Fibroblast of mammary gland (primary cell): ENCODE data around the gene MTFP1.

Experiments used
- DNase-seq: peaks from one replicate; pipeline ENCODE4 v3.0.0-alpha.2; 2010; ENCODE audit warnings: low read depth
- H3K4me3 ChIP-seq: 2 replicates; pipeline ENCODE4 v1.5.1; 2011; ENCODE audit warnings: low read depth, mild to moderate bottlenecking, low read length, moderate library complexity; ENCODE audit not compliant: control insufficient read depth
- TF ChIP-seq, protein P1 (sequence below): conservative IDR thresholded peaks from 2 replicates; pipeline ENCODE4 v1.5.1; 2011; ENCODE audit warnings: low read depth, low read length, inconsistent platforms; ENCODE audit not compliant: control insufficient read depth, insufficient read depth

Gene MTFP1

DNA sequence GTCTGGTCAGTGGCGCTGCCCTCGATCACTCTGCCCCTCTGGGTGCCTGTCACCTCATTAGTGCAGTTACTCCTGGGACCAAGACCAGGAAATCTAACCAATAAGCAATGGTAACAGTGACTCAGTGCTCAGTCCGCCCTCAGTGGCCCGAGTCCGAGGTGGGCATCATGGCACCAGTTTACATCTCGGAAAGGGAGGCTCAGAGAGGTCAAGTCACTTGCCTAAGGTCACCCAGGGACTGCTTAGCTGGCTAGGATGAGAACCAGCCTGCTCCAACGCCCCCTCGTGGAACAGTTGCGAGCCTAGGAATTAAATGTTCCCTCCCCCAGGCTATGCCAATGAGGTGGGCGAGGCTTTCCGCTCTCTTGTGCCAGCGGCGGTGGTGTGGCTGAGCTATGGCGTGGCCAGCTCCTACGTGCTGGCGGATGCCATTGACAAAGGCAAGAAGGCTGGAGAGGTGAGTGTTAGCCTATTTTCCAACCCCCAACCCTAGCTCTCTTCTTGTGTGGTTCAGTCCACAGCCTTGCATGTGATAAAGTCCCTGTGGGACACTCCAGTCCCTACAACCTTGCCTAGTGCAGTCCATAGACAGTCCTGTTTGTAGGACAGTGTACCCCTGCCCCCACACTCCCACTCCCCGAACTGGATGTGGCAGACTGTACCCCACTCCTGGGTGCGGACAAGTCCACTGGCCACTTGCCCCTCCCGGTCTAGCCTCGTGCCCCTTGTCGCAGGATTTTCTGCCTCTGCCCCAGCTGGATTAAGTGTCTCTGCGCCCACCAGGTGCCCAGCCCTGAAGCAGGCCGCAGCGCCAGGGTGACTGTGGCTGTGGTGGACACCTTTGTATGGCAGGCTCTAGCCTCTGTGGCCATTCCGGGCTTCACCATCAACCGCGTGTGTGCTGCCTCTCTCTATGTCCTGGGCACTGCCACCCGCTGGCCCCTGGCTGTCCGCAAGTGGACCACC lies 1.1 kb downstream of the MTFP1 start:
- DNase-seq, result peak; percentile 78
- TF ChIP-seq, protein P1, sequence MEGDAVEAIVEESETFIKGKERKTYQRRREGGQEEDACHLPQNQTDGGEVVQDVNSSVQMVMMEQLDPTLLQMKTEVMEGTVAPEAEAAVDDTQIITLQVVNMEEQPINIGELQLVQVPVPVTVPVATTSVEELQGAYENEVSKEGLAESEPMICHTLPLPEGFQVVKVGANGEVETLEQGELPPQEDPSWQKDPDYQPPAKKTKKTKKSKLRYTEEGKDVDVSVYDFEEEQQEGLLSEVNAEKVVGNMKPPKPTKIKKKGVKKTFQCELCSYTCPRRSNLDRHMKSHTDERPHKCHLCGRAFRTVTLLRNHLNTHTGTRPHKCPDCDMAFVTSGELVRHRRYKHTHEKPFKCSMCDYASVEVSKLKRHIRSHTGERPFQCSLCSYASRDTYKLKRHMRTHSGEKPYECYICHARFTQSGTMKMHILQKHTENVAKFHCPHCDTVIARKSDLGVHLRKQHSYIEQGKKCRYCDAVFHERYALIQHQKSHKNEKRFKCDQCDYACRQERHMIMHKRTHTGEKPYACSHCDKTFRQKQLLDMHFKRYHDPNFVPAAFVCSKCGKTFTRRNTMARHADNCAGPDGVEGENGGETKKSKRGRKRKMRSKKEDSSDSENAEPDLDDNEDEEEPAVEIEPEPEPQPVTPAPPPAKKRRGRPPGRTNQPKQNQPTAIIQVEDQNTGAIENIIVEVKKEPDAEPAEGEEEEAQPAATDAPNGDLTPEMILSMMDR, result peak; percentile 75
- H3K4me3 ChIP-seq, result peak overlapping the region; percentile 62

DNA sequence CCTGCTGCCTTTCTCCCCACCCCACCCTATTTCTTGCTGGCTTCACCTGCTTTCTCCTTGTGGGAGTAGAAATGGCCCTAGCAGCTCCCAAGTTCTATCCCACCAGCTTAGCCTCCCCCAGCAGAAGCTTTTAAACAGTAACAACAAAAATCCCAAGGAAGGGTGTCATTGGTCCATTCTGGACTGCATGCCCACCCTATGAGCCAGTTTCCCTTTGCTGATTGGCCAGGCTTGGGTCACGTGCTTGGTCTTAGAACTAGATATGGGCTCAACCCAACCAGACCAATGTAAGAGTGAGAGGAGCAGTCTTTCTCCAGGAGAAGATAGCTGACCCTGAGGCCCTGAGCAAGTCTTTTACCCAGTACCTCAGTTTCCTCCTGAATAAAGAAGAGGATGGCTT lies 2.3 kb downstream of the MTFP1 start:
- no peak for DNase-seq

DNA sequence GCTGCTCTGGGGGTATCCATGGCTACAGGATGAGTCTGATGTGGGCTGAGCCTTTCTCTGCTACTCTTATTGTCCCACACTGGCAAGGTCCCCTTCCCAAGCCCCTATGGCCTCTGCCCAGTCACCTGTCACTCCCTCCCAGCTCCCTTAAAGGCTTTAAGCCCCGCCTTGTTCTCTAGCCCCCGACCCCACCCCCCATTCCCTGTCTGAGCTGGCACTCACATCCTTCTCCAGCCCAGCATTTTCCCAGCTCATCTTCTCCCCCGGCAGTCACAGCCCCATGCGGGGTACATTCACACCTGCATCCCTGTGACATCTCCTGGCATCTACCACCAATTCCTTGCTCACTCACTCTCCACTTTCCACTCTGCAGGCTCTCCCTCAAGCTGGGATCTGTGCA lies 4.3 kb downstream of the MTFP1 start:
- TF ChIP-seq, protein P1, result no peak
- DNase-seq, result no peak
- H3K4me3 ChIP-seq, result no peak overlapping the region

More for the DNA sequence above, 2.3 kb downstream of the MTFP1 start:
- TF ChIP-seq, protein P1, result no peak
- H3K4me3 ChIP-seq, result no peak overlapping the region

DNA sequence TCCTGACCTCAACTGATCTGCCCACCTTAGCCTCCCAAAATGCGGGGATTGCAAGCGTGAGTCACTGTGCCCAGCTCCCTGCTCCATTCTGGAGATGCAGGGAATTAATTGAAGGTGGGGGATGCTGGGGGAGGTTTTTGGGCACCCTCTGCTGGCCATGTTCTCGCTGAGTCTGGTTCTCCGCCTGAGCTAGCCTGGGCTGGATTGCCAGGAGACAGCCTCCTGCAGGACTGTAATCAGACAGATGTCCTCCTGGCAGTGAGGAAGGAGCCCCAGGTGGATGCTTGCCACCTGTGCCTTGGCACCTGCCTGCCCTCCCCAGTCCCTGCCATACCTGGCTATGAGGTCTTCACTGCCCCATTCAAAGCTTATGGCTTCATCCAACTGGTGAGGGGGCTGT lies 5.4 kb downstream of the MTFP1 start:
- no peak overlapping the region for H3K4me3 ChIP-seq
- TF ChIP-seq, protein P1, result no peak
- no peak for DNase-seq

DNA sequence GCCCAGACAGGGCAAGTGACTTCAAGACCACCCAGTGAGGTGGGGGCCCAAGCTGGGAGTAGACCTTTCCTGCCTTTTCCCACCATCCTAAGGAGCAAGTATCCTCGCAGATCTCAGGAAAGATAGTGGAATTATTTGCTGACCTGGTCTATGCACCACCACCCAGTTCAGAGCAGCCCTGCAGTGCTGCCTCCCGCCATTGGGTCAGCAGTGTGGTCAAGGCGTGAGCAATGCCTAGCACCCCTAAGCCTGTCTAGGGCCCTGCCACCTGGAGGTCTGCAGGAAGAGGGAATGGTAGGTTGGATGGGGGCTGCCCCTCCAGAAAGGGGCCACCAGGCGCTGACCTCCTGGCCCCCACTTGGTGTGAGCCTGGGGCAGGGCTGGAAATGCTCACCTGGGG lies 6.5 kb downstream of the MTFP1 start:
- DNase-seq, result no peak
- H3K4me3 ChIP-seq, result no peak overlapping the region
- TF ChIP-seq, protein P1, result no peak

DNA sequence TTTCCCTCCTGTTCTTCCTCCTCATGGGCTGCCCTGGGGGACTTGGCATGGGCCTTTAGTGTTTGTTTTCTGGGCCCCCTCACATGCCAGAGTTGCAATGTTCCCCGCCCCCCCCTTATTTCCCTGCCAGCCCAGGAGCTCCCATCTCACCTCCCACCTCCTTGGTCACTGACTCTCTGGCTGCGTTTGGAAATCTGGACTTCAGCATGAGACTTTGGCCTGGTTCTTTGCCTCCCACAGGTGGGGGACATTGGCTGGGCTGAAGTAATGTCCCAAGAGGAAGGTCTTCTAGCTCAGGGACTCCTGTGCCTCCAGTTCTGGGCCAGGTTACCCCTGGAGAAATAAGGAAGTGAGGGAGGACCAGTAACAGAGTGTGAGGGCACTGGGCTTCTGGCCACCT lies 7.0 kb downstream of the MTFP1 start:
- TF ChIP-seq, protein P1, result no peak
- no peak for DNase-seq
- H3K4me3 ChIP-seq, result no peak overlapping the region

DNA sequence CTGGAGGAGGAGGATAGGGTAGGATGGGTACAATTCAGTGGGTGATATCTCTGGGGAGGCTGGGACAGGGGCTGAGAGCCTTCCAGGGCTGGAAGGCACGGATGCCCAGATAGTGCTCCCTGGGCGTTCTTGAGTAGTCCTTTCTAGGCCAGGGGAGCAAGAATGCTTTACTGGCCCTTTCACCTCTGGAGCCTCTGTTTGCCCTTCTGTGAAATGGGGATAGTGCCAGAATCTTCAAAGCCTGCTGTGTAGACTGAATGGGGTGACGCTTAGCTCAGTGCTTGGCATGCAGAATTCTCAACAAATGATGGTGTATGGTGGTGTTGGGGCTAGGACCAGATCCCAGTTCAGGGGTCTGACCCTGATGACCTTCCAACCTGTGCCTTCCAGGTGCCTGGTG lies 7.7 kb downstream of the MTFP1 start:
- DNase-seq, result no peak
- no peak overlapping the region for H3K4me3 ChIP-seq
- TF ChIP-seq, protein P1, result no peak
